Pons (tissue), 1 donor: ENCODE results near the gene DNAI7.

ENCODE experiments used
- DNase-seq: peaks from one replicate; pipeline ENCODE4 v3.0.0-alpha.2; 2016; ENCODE audit warnings: low spot score

Gene DNAI7

GRCh38 chr12:25101092-25101445, 93.9 kb downstream of the DNAI7 start:
- peak; percentile 31 for DNase-seq

GRCh38 chr12:25100194-25101091, 94.5 kb downstream of the DNAI7 start:
- DNase-seq, result no peak

- no peak for DNase-seq
Observed at GRCh38 chr12:25099010-25099409, 96.0 kb downstream of the DNAI7 start.

- no peak for DNase-seq
Observed at GRCh38 chr12:25089738-25090137, 105.2 kb downstream of the DNAI7 start.

- no peak for DNase-seq
Observed at GRCh38 chr12:25087596-25087995, 107.4 kb downstream of the DNAI7 start.

GRCh38 chr12:25084816-25085215, 110.1 kb downstream of the DNAI7 start:
- no peak for DNase-seq

GRCh38 chr12:25083211-25083610, 111.7 kb downstream of the DNAI7 start:
- DNase-seq, result no peak

- DNase-seq, result no peak
Observed at GRCh38 chr12:25082628-25083027, 112.3 kb downstream of the DNAI7 start.

- no peak for DNase-seq
Observed at GRCh38 chr12:25079393-25079792, 115.6 kb downstream of the DNAI7 start.

- DNase-seq, result no peak
Observed at GRCh38 chr12:25074954-25075353, 120.0 kb downstream of the DNAI7 start.

- DNase-seq, result no peak
Observed at GRCh38 chr12:25074113-25074512, 120.8 kb downstream of the DNAI7 start.

- peak; percentile 30 for DNase-seq
Observed at GRCh38 chr12:25072906-25073650, 121.9 kb downstream of the DNAI7 start.

GRCh38 chr12:25071366-25071765, 123.6 kb downstream of the DNAI7 start:
- DNase-seq, result peak; percentile 49

- no peak for DNase-seq
Observed at GRCh38 chr12:25069224-25069623, 125.7 kb downstream of the DNAI7 start.

GRCh38 chr12:25065035-25065434, 129.9 kb downstream of the DNAI7 start:
- DNase-seq, result no peak

GRCh38 chr12:25063873-25064628, 130.9 kb downstream of the DNAI7 start:
- DNase-seq, result no peak

GRCh38 chr12:25058658-25059058, 136.3 kb downstream of the DNAI7 start:
- DNase-seq, result no peak
